HEK293 (cell line): ENCODE results near the gene RPS19.

Experiments
- CTCF ChIA-PET: fragments of 350-600 bp; formaldehyde crosslinking; extraction: SDS; loops from one replicate; lab custom pipeline; 2021; ENCODE audit warnings: antibody characterized with exemption; lab: Yijun Ruan, JAX
- POLR2A ChIA-PET: fragments of 300-600 bp; formaldehyde crosslinking; extraction: SDS; loops from one replicate; lab custom pipeline; 2020; ENCODE audit warnings: antibody characterized with exemption, inconsistent platforms; lab: Yijun Ruan, JAX
- H3K27ac ChIP-seq: fragments of 200-500 bp; sonication (Bioruptor generic); 2 replicates; pipeline ENCODE4 v1.5.1; 2014; ENCODE audit warnings: low read depth, low read length, control low read depth, inconsistent platforms; ENCODE audit errors: extremely low read depth
- H3K36me3 ChIP-seq, 2 experiments: fragments of 200-500 bp in 1 of 2; sonication (Bioruptor generic) in 1 of 2; 1 replicate in 1 of 2; 2 replicates in 1 of 2; pipeline ENCODE4 v1.5.1; 2014 to 2017; ENCODE audit warnings: inconsistent platforms in 2 of 2, low read length in 2 of 2; ENCODE audit not compliant: control insufficient read depth in 2 of 2, insufficient read depth in 1 of 2
- H3K4me1 ChIP-seq: fragments of 200-500 bp; sonication (Bioruptor generic); 2 replicates; pipeline ENCODE4 v1.5.1; 2014; ENCODE audit warnings: mild to moderate bottlenecking, low read length, inconsistent platforms; ENCODE audit not compliant: control insufficient read depth, insufficient read depth
- H3K4me3 ChIP-seq: 2 replicates; pipeline ENCODE4 v1.5.1; 2011; ENCODE audit warnings: low read depth, mild to moderate bottlenecking, control low read depth, low read length, moderate library complexity
- H3K9me3 ChIP-seq: fragments of 200-500 bp; sonication (Bioruptor generic); 2 replicates; pipeline ENCODE4 v1.5.1; 2014; ENCODE audit warnings: low read depth, low read length, inconsistent platforms; ENCODE audit not compliant: control insufficient read depth, insufficient read depth
- BCL11A ChIP-seq: fragments of 450-650 bp; formaldehyde crosslinking; IDR thresholded peaks from 2 replicates; pipeline ENCODE4 v1.5.1; 2016; ENCODE audit warnings: low read depth, missing biosample characterization, missing genetic modification characterization
- GLIS1 ChIP-seq: fragments of 450-650 bp; formaldehyde crosslinking; IDR thresholded peaks from 2 replicates; pipeline ENCODE4 v1.5.1; 2016; ENCODE audit warnings: missing biosample characterization, missing genetic modification characterization
- KLF10 ChIP-seq: fragments of 450-650 bp; IDR thresholded peaks from 2 replicates; pipeline ENCODE4 v1.5.1; 2018; ENCODE audit warnings: missing biosample characterization, mild to moderate bottlenecking, missing genetic modification characterization
- YY2 ChIP-seq: fragments of 450-650 bp; formaldehyde crosslinking; IDR thresholded peaks from 2 replicates; pipeline ENCODE4 v1.5.1; 2016; ENCODE audit warnings: missing biosample characterization, missing genetic modification characterization
- ZBTB17 ChIP-seq: fragments of 450-650 bp; formaldehyde crosslinking; IDR thresholded peaks from 2 replicates; pipeline ENCODE4 v1.5.1; 2016; ENCODE audit warnings: missing biosample characterization, missing genetic modification characterization
- ZFP69B ChIP-seq: fragments of 450-650 bp; formaldehyde crosslinking; IDR thresholded peaks from 2 replicates; pipeline ENCODE4 v1.5.1; 2016; ENCODE audit warnings: missing biosample characterization, missing genetic modification characterization
- ZNF335 ChIP-seq: fragments of 450-650 bp; formaldehyde crosslinking; conservative IDR thresholded peaks from 2 replicates; pipeline ENCODE4 v1.5.1; 2016; ENCODE audit warnings: missing biosample characterization, missing genetic modification characterization
- ZNF473 ChIP-seq: fragments of 450-650 bp; formaldehyde crosslinking; IDR thresholded peaks from 2 replicates; pipeline ENCODE4 v1.5.1; 2017; ENCODE audit warnings: missing biosample characterization, missing genetic modification characterization
- ZNF501 ChIP-seq: fragments of 450-650 bp; formaldehyde crosslinking; IDR thresholded peaks from 2 replicates; pipeline ENCODE4 v1.5.1; 2016; ENCODE audit warnings: missing biosample characterization, missing genetic modification characterization
- ZNF530 ChIP-seq: fragments of 450-650 bp; formaldehyde crosslinking; IDR thresholded peaks from 2 replicates; pipeline ENCODE4 v1.5.1; 2016; ENCODE audit warnings: low read depth, missing biosample characterization, missing genetic modification characterization
- ZNF837 ChIP-seq: fragments of 450-650 bp; formaldehyde crosslinking; IDR thresholded peaks from 2 replicates; pipeline ENCODE4 v1.5.1; 2016; ENCODE audit warnings: missing biosample characterization, missing genetic modification characterization
- ZSCAN30 ChIP-seq: fragments of 450-650 bp; IDR thresholded peaks from 2 replicates; pipeline ENCODE4 v1.5.1; 2018; ENCODE audit warnings: missing biosample characterization, mild to moderate bottlenecking, missing genetic modification characterization, moderate library complexity
- TF ChIP-seq, protein P1 (sequence below): fragments of 450-650 bp; formaldehyde crosslinking; IDR thresholded peaks from 2 replicates; pipeline ENCODE4 v1.5.0; 2017; ENCODE audit warnings: missing biosample characterization, missing genetic modification characterization, borderline replicate concordance
- TF ChIP-seq, protein P2 (sequence below): fragments of 450-650 bp; formaldehyde crosslinking; IDR thresholded peaks from 2 replicates; pipeline ENCODE4 v1.5.1; 2017; ENCODE audit warnings: missing biosample characterization, missing genetic modification characterization
- TF ChIP-seq, protein P3 (sequence below): fragments of 450-650 bp; formaldehyde crosslinking; IDR thresholded peaks from 2 replicates; pipeline ENCODE4 v1.5.1; 2016; ENCODE audit warnings: missing biosample characterization, missing genetic modification characterization
- TF ChIP-seq, protein P4 (sequence below): fragments of 450-650 bp; formaldehyde crosslinking; IDR thresholded peaks from 2 replicates; pipeline ENCODE4 v1.5.1; 2016; ENCODE audit warnings: missing biosample characterization, missing genetic modification characterization
- TF ChIP-seq, protein P5 (sequence below): sonication (generic); formaldehyde crosslinking; IDR thresholded peaks from 2 replicates; pipeline ENCODE4 v1.8.1; 2022; ENCODE audit warnings: mild to moderate bottlenecking, moderate library complexity, missing genetic modification reagents
- TF ChIP-seq, protein P6 (sequence below): fragments of 450-650 bp; formaldehyde crosslinking; IDR thresholded peaks from 2 replicates; pipeline ENCODE4 v1.5.1; 2016; ENCODE audit warnings: missing biosample characterization, missing genetic modification characterization
- TF ChIP-seq, protein P7 (sequence below): fragments of 450-650 bp; formaldehyde crosslinking; IDR thresholded peaks from 2 replicates; pipeline ENCODE4 v1.5.1; 2016; ENCODE audit warnings: missing biosample characterization, missing genetic modification characterization

RPS19 gene

DNA sequence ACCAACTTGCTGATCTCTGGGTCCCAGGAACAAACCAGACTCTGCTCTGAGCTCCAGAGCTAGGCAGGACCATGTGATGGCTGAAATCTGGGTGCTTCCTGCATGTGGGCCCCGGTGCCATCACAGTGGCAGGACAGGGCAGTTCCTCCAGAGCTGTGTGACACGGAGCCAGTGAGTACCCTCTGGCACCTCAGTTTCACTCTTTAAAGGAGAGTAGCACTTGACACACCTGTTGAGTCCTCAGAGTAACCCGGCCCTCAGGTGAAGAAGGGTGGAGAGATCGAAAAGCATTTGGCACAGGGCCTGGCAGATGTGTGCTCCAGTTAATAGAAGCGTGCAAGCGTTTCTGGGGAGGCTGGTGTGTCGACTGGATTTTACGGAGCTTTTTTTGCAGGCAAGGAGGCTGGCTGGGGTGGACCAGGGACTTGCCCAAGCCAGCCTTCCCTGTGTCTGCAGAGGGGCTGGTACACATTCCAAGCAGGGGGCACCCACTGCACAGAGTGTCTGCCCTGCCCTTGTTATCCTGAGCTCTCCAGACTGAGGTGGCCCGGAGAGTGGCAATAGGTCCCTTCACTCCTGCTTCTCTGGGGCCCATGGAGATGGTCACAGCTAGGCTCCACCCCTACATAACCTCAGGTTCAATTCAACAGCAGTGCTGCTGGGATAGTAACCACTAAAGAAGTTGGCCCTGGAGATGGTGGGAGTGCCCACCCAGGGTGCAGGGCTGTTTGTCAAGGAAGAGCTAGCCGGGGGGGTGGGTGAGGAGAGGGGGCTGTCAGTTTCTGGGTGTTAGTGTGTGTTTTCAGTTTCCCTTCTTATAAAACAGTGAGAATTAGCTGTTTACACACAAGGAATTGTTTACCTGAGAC, 8.3 kb downstream of the RPS19 start (continued):
- TF ChIP-seq KLF10 (tag by site-specific recombination) (no peak), ZFP69B (tag by site-specific recombination) (peak; percentile 92), ZNF473 (no peak), ZNF335 (no peak), ZBTB17 (tag by site-specific recombination) (peak; percentile 29; the same call in 1 of the 2 replicates), GLIS1 (tag by site-specific recombination) (peak; percentile 83), ZNF837 (no peak), ZSCAN30 (tag by site-specific recombination) (no peak), ZNF501 (no peak), YY2 (tag by site-specific recombination) (no peak)
- TF ChIP-seq, protein P1, sequence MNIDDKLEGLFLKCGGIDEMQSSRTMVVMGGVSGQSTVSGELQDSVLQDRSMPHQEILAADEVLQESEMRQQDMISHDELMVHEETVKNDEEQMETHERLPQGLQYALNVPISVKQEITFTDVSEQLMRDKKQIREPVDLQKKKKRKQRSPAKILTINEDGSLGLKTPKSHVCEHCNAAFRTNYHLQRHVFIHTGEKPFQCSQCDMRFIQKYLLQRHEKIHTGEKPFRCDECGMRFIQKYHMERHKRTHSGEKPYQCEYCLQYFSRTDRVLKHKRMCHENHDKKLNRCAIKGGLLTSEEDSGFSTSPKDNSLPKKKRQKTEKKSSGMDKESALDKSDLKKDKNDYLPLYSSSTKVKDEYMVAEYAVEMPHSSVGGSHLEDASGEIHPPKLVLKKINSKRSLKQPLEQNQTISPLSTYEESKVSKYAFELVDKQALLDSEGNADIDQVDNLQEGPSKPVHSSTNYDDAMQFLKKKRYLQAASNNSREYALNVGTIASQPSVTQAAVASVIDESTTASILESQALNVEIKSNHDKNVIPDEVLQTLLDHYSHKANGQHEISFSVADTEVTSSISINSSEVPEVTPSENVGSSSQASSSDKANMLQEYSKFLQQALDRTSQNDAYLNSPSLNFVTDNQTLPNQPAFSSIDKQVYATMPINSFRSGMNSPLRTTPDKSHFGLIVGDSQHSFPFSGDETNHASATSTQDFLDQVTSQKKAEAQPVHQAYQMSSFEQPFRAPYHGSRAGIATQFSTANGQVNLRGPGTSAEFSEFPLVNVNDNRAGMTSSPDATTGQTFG (tag by site-specific recombination): no peak
- TF ChIP-seq, protein P2, sequence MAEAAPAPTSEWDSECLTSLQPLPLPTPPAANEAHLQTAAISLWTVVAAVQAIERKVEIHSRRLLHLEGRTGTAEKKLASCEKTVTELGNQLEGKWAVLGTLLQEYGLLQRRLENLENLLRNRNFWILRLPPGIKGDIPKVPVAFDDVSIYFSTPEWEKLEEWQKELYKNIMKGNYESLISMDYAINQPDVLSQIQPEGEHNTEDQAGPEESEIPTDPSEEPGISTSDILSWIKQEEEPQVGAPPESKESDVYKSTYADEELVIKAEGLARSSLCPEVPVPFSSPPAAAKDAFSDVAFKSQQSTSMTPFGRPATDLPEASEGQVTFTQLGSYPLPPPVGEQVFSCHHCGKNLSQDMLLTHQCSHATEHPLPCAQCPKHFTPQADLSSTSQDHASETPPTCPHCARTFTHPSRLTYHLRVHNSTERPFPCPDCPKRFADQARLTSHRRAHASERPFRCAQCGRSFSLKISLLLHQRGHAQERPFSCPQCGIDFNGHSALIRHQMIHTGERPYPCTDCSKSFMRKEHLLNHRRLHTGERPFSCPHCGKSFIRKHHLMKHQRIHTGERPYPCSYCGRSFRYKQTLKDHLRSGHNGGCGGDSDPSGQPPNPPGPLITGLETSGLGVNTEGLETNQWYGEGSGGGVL (tag by site-specific recombination): no peak
- TF ChIP-seq, protein P3, sequence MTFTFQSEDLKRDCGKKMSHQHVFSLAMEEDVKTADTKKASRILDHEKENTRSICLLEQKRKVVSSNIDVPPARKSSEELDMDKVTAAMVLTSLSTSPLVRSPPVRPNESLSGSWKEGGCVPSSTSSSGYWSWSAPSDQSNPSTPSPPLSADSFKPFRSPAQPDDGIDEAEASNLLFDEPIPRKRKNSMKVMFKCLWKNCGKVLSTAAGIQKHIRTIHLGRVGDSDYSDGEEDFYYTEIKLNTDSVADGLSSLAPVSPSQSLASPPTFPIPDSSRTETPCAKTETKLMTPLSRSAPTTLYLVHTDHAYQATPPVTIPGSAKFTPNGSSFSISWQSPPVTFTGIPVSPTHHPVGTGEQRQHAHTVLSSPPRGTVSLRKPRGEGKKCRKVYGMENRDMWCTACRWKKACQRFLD (tag by site-specific recombination): no peak
- TF ChIP-seq, protein P4, sequence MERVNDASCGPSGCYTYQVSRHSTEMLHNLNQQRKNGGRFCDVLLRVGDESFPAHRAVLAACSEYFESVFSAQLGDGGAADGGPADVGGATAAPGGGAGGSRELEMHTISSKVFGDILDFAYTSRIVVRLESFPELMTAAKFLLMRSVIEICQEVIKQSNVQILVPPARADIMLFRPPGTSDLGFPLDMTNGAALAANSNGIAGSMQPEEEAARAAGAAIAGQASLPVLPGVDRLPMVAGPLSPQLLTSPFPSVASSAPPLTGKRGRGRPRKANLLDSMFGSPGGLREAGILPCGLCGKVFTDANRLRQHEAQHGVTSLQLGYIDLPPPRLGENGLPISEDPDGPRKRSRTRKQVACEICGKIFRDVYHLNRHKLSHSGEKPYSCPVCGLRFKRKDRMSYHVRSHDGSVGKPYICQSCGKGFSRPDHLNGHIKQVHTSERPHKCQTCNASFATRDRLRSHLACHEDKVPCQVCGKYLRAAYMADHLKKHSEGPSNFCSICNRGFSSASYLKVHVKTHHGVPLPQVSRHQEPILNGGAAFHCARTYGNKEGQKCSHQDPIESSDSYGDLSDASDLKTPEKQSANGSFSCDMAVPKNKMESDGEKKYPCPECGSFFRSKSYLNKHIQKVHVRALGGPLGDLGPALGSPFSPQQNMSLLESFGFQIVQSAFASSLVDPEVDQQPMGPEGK (tag by site-specific recombination): peak; percentile 41; the same call in 1 of the 2 replicates

DNA sequence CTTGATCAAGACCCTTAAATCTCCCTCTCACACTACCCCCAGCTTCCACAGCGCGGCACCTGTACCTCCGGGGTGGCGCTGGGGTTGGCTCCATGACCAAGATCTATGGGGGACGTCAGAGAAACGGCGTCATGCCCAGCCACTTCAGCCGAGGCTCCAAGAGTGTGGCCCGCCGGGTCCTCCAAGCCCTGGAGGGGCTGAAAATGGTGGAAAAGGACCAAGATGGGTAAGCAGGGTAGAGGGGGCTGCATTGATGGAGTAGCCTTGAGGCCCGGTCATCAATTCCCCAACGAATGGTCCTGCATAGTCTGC, 8.9 kb downstream of the RPS19 start:
- H3K27ac ChIP-seq: peak overlapping the region; percentile 35; the same call in 1 of the 2 replicates
- CTCF ChIA-PET: interaction anchor here (1.0 to 2.1 kb wide), 4 partner anchors 10 to 166 kb away, joined by 3 to 7 read pairs (median 4); partner anchors contain the start of gene RPS19
- TF ChIP-seq, protein P4 (tag by site-specific recombination): no peak
- TF ChIP-seq BCL11A (tag by site-specific recombination) (no peak), ZNF530 (tag by site-specific recombination) (no peak)
- TF ChIP-seq, protein P5, sequence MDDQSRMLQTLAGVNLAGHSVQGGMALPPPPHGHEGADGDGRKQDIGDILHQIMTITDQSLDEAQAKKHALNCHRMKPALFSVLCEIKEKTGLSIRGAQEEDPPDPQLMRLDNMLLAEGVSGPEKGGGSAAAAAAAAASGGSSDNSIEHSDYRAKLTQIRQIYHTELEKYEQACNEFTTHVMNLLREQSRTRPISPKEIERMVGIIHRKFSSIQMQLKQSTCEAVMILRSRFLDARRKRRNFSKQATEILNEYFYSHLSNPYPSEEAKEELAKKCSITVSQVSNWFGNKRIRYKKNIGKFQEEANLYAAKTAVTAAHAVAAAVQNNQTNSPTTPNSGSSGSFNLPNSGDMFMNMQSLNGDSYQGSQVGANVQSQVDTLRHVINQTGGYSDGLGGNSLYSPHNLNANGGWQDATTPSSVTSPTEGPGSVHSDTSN (CRISPR knock-in tag): no peak
- TF ChIP-seq, protein P6, sequence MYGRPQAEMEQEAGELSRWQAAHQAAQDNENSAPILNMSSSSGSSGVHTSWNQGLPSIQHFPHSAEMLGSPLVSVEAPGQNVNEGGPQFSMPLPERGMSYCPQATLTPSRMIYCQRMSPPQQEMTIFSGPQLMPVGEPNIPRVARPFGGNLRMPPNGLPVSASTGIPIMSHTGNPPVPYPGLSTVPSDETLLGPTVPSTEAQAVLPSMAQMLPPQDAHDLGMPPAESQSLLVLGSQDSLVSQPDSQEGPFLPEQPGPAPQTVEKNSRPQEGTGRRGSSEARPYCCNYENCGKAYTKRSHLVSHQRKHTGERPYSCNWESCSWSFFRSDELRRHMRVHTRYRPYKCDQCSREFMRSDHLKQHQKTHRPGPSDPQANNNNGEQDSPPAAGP (tag by site-specific recombination): no peak
- TF ChIP-seq, protein P7, sequence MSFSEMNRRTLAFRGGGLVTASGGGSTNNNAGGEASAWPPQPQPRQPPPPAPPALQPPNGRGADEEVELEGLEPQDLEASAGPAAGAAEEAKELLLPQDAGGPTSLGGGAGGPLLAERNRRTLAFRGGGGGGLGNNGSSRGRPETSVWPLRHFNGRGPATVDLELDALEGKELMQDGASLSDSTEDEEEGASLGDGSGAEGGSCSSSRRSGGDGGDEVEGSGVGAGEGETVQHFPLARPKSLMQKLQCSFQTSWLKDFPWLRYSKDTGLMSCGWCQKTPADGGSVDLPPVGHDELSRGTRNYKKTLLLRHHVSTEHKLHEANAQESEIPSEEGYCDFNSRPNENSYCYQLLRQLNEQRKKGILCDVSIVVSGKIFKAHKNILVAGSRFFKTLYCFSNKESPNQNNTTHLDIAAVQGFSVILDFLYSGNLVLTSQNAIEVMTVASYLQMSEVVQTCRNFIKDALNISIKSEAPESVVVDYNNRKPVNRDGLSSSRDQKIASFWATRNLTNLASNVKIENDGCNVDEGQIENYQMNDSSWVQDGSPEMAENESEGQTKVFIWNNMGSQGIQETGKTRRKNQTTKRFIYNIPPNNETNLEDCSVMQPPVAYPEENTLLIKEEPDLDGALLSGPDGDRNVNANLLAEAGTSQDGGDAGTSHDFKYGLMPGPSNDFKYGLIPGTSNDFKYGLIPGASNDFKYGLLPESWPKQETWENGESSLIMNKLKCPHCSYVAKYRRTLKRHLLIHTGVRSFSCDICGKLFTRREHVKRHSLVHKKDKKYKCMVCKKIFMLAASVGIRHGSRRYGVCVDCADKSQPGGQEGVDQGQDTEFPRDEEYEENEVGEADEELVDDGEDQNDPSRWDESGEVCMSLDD (tag by site-specific recombination): no peak

More for the DNA sequence above, 8.9 kb downstream of the RPS19 start:
- H3K4me1 ChIP-seq: peaks cover 6% of the 10 kb centered on the region; the same call in 1 of the 2 replicates
- H3K36me3 ChIP-seq: peaks cover 76 to 81% of the 10 kb centered on the region in 2 experiments
- H3K9me3 ChIP-seq: no peaks in the 10 kb centered on the region
- POLR2A ChIA-PET: interaction anchor here (0.6 to 7.2 kb wide), 8 partner anchors 9 to 488 kb away, joined by 3 to 118 read pairs (median 6); partner anchors contain the start of genes RABAC1 and RPS19
- H3K4me3 ChIP-seq: no peak overlapping the region
